ENCODE results near the gene MAFB.

Gene MAFB

DNA sequence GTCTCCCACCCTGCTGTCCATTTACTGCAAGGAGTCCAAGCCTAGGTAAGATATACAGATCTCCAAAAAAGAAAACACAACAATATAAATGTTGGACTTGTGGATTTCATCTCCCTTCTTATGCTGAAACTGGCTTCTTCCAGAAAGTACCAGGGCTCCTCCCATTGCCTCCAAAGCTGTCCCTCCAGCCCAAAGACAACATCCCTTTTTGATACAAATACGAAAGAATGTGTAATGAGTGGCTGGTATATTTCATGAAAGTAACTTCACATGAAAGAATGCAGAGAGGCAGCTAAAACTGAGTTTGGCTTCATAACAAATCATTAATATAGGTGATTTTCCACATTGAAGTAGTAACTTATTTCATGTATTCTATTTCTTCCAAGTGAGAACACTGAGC is 7.9 kb downstream of the MAFB start:
- DNase-seq (ENCODE audit: low read depth) = no peak

DNA sequence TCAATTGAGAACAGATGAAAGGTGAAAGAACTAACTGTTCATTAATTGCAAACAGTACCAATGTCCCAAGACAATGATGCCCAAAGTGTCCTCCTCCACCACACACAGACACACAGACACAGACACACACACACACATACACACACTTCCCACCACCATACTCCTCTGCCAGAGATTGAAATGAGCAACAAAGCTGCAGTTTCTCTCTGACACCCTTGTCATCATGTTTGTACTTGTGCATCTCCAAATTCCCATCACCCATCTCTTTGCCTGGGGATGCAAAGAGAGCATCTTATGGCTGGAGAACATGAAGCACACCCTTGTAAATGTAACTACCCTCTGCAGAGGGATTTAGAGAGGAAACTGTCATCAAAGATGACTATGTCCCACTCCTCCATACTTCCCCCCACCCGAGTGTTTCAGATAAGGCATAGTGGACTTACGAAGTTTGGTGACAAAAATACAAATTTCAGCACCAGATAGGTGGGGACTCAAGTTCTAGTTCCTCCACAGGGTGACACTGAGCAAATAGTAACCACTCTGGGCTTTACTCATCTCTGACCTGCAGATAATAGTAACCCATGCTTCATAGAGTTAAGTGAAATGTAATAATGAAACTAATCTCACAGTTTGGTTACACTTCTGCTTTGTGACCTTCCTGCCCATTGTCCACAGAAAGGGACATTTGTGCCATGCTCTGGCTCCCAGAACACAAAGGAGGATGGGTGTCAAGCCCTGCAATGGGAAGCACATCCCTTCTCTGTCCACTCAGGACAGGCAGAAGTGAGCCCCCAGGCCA is 8.7 kb downstream of the MAFB start:
- DNase-seq (ENCODE audit: low read depth) = no peak

DNA sequence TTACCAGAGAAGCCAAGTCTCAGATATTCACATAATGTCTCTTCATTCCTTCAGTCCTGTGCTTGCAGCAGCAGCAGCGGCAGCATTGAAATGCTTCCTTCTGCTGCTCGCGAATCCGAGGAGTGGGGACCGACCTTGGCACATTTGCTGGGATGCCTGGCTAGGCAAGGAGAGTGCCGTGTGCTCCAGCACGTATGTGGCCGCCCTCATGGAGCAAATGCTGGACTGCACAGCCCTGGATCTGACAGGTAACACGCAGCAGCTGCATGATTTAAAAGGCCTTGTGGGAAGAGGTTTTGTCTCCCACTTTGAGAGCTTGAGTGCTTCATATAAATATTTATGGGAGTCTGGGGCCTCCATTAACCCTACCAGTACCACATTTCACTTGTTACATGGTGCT is 9.9 kb downstream of the MAFB start:
- no peak for DNase-seq (ENCODE audit: low read depth)

DNA sequence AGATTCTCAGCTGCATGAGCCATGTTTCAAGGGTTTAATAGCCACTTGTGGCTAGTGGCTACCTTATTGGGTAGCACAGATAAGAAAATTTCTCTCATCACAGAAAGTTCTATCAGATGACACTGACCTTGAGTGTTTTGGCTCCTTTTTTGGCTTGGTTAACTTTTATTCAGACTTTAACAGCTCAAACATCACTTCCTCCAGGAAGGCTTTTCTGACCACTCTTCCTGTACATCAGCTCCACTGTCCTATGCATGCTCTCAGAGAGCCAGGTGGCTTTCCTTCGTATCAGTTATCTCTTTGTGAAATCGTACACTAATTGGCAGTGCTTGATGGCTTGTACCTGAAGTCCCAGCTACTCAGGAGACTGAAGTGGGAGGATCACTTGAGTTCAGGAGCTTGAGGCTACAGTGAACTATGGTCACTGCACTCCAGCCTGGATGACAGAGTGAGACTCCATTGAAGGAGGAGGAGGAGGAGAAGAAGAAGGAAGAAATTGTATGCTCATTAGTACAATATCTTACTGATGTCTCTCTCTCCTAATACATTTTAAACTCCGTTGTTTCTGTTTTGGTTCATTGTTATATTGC is 10.7 kb downstream of the MAFB start:
- DNase-seq (ENCODE audit: low read depth) = no peak

DNA sequence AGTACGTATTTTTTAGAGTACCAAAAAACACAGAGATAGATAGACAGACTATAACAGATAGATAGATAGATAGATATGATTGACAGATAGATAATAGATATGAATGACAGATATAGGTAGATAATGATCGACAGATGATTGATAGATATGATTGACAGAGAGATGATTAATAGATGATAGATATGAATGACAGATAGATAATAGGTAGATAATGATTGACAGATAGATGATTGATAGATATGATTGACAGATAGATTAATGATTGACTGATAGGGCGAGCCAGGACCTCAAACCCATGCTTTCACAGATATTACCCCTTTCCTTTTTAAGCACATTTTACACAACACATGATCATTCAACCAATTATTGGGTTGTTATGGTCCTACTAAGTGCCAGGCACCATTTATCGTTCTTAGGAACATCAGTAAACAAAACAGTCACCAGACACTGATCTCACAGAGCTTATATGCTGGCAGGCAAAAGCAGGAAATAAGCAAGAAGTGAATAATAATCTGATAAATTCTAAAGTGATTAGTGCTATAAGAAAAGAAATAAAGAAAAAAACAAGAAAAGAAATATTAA is 11.6 kb downstream of the MAFB start:
- DNase-seq (ENCODE audit: low read depth) = no peak

DNA sequence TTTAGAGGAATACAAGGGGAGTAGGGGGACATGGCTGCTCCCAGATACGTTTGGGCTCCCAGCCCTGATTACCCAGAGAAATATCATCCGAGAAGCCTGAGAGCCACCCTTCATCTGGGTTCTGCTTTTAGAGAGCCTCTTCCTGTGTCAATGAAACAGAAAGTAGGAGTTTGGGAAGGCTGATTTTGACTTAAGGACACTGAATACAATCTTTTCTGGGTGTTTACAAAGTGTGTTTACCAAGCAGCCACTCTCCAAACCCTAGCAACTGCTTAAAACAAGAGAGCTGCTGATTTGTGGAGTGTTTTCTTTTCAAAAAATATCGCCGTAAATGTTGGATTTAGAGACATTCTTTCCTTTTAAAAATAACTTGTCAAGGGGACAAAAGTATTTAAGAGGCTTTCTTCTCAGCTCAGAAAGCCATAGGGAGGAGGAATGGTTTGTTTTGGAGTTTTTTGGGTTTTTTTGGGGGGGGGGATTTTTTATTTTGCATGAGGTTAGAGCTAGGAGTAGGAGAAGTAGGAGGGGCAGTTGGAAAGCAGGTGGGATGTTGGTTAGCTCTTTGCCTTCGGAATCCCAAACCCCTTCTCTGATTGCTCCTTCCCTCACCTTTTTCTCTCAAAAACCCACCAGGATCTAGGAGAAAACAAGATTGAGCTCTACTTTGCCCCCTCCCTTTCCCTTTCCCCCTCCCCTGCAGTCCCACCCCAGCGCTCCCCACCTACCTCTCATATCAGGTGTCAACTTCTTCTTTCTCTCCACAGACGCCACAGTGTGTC is 12.4 kb downstream of the MAFB start:
- no peak for DNase-seq (ENCODE audit: low read depth)

DNA sequence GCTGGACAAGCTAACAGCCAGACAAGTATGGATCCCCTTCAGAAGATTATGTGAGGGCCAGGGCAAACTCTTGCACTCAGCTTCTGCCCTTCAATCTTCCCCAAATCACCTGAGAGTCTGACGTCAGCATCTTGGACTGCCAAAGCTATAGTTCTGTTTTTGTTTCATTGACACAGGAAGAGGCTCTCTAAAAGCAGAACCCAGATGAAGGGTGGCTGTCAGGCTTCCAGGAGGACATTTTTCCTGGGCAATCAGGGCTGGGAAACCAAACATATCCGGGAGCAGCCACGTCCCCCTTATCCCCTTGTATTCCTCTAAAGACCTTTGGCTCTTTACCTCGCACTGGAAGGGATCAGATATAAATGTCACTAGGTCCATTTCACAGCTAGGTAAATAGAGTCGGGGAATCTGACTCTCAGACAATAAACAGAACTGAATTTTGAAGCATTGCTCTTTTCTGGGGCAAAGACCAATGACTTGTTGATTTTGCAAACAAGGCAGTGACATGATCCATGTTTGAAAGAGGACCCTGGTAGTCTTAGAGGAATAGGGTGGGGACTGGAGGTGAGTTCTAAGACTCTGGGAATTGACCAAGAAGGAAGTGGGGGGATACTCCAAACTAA is 13.3 kb downstream of the MAFB start:
- DNase-seq (ENCODE audit: low read depth) = no peak

DNA sequence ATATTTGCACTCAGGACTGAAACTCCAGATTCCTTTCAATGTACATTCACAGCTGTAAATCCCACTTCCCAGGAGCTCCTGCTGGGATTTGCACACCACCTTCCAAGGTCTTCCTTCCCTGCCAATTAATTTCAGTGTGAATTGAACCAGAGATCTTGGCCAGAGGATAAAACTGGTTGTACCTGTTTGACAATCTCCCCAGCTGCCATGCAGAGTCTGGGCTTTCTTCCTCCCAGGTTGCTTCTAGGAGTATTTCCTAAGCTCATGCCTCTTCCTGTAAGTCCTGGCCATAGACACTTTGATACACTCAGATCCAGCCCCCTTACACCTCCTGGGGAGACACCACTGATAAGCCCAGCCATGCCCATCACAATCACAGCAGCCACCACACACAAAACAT is 15.6 kb downstream of the MAFB start:
- no peak for DNase-seq (ENCODE audit: low read depth)

DNA sequence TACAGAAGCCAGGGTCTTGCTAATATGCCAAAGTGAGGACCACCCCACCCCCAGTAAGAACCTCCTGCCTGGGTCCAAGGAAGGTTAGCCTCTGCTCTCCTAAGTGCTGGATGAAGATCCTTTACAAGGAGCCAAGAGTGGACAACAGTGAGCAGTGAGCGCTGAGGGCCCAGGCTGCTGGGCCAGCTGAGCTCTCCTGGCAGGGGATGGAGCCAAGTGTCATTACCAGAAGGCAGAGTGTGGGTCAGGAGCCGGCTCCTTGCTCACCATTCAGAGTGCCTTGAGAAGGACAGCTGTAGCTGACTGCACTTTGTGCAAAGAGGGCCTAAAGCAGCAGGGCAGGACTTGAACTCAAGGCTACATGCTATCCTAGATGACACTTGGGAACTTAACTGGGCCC is 16.9 kb downstream of the MAFB start:
- DNase-seq (ENCODE audit: low read depth) = no peak

DNA sequence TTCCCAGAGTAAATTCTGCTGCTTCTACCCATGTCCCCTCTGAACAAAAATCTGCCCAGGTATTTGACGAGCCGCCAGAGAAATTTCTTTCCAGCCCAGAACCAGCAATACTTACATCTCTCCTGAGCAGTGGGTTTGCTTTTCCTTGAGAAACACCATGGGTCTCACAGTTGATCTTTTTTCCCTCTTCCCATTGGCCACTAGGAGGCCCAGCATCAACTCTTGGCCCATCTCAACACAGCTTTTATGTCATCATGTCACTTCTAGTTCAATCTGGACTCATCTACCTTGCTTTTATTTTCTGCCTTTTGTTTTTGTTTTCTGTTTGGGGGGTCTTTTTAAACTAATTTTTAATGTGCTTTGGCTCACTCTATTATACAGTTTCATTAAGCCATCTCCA is 18.8 kb downstream of the MAFB start:
- DNase-seq (ENCODE audit: low read depth) = no peak

DNA sequence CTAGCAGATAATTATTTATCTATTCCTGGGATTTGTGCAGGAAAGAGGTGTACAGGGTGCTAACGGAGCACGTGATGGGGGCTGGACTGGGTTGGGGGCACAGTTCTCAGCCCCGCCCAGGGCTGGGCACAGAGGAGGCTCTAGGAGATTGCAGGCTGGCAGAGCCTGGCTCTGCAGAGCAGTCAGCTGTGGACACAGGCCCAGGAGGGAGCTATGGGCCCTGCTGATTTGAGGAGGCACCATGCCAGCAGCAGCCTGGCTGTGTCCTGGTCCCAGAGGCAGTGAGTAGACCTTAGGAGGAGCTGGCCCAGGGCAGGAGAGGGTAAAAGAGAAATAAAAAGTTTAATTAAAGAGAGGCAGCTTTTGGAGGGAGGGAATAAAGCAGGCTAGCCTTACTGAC is 19.3 kb downstream of the MAFB start:
- no peak for DNase-seq (ENCODE audit: low read depth)

DNA sequence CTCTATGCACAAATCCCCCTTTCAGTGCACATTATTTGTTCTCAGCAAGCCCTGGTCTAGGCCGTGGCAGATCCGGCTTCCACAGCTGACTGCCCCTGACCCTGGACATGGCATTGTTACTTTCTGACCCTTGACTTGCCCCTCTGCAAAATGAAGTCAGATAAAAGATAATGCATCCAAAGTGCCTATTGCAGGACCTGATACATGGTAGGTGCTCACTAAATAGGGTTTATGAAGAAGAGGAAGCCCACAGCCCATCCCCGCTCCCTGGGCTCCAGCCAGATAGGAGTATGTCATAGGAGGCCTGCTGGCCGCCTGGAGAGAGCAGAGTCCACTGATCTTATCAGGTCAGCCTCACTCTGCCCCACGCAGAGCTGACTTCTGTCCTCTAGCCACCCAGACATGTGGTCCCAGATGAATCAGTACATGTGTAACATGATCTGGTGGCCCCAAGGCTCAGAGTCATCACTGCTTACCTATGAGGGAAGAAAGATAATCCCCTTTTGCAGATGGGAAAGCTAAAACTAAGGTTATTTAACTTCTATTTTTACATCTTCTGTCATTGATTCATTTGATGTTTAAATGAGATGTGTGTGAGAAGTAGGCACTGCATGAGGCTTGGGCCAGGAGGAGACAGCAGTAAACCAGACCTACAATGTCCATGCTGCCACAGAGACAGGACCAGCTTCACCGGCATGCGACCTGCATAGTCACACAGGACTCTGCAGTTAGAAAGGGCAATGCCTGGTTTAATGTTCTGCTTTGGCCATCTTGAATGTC is 20.4 kb downstream of the MAFB start:
- no peak for DNase-seq (ENCODE audit: low read depth)

DNA sequence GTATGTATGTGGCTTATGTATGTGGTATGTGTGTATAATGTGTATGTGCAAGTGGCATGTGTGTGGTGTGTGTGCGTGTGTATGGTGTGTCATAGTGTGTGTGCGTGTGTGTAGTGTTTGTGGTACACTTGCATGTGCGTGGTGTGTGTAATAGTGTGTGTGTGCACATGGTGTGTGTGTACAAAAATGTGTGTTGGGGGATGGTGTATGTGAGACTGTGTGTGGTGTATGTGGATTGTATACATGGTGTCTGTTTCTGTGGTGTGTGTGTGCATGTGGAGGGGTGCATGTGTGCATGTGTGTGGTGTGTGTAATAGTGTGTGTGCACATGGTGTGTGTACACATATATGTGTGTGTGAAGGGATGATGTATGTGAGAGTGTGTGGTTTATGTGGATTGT is 21.5 kb downstream of the MAFB start:
- DNase-seq (ENCODE audit: low read depth) = no peak

DNA sequence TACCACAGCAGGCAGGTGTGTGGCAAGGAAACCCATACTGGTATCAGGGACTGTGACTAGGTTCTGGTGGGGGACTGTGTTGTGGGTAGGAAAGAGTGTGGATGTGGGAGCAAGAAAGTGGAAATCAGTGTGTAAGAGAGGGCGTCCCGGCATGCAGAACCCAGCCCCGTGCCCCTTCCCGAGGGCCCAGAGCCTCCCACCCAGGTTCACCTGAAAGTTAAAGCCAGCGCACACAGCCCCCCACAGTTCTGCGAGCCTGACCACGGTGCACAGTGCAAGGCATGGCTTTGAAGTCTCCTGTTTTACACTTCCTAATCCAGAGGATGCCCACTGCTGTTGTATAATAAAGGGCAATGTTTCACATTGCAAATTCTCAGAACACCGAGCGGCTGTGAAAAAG is 22.7 kb downstream of the MAFB start:
- no peak for DNase-seq (ENCODE audit: low read depth)

DNA sequence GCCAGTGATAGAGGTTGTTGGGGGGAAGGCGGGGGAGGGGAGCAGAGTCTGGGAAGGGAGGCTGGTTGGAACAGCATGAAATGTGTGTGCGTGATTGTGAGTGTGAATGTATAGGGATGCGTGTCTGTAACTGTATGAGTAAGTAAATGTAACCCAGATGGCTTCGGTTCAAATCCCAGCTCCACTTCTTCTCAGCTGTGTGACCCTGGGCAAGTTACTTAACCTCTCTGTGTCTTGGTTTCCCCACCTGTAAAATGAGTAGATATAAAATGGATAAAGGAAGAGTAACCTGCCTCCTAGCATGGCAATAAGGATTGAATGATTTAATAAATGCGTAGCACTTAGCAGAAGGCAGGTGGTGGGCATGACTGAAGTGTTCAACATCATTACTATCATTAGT is 24.1 kb downstream of the MAFB start:
- no peak for DNase-seq (ENCODE audit: low read depth)

DNA sequence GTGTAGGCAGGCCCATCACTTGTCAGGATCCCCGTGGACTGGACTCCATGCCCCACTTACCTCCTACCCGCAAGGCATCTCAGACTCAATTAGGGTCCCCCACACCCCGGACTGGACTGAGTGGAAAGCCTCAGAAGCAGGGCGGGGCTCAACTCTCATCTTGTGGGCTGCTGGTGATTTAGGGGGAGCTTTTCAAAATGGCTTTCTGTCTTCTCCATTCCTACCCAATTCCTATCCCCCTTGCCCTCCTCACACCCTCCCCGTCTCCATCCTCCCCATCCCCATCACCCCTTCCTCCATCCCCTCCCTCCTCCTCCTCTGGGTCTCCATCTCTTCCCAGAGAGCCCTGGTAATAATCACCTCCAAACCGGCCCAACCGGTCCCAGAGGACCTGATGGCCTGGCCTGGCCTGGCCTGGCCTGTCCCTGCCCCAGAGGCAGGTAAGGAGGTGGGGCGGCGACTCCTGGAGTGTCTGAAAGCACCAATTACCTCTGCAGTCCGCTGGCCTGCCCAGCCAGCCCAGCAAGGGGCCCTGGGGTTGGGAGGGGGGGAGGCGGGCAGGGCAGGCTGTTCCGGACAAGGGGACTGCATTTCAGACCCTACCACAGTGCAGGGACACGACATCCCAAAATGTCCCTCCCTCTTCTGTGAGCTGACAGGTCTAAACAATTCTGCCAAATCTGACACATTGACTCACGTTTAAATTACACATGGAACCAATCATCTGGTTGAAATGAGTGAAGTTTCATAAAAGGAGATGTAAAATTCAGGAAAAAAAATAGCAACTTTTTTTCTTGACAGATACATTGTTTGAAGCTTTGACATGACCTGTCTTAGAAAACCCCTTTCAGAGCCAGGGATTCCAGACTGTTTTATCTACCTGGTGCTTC is 24.8 kb downstream of the MAFB start:
- DNase-seq (ENCODE audit: low read depth) = no peak

DNA sequence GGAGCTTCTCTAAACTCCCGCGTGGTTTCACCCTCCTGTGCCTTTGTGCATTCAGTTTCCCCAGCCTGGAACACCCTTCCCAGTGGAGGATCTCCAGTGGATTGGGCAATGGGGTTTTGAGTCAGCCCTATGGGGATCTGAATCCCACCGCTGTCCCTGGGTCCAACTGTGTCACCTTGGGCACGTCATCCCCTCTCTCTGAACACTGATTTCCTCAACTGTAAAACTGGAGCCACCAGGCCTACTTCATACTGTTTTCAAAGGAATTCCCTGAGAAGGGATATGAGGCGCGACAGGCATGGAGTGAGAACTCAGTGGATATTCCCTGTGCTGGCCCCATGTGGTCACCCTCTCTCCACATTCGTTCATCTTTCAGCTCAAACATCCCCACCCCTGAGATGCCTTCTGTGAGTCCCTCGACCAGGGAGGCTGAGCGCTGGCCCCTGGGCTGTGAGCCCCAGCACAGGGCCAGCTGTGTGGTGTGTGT is 25.7 kb downstream of the MAFB start:
- DNase-seq (ENCODE audit: low read depth) = no peak

DNA sequence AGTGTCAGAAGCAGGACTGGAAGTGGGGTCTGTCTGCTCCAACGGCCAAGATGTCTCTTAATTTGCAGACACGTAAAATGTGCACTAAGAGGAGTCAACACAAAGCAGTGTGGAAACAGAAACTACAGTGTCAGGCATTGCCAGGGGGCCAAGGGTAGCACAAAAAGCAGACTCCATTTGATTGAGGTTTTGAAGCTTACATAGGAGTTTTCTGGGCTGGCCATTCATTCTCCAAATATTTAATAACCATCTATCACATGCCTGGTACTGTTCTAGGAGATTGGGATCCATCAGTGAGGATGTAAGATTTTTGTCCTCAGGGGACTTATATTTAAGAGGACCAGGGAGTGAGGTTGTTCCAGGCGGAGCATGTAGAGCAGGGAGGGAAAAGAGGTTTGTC is 29.5 kb downstream of the MAFB start:
- DNase-seq (ENCODE audit: low read depth) = no peak

DNA sequence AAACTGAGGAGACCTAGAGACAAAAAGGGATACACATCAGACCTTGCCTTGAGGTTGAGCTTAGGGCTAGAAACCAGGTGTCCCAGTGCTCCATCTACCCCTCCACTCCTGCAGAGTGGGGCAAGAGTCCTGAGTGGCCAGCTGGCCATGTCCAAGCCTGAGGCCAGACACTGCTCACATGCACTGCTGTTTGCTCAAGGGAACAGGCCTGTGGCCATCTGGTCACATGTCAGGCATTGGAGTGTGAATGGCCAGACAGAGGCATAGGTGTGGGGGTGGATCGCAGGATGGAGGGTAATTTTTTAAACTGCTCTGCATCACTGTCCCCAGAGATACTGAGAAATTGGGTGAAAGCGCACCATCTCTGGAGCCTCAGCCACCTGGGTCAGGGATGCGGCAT is 30.5 kb downstream of the MAFB start:
- no peak for DNase-seq (ENCODE audit: low read depth)

DNA sequence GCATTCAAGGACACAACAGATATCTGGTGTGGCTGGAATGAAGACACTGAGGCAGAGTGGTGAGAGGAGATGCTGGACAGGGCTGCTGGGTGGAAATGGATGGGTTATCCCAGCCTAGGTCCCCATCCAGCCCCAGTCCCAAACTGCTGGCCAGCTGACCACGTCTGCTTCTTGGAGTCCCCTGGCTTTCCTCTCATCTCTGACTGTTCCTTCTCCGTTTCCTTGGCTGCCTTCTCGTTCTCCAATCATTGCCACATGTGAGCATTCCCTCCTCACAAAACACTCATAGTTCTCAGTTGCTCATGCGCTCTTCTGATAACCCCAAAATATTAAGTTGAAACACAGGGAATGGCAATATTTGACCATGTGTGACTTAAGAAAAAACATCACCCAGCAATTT is 31.5 kb downstream of the MAFB start:
- DNase-seq (ENCODE audit: low read depth) = no peak

DNA sequence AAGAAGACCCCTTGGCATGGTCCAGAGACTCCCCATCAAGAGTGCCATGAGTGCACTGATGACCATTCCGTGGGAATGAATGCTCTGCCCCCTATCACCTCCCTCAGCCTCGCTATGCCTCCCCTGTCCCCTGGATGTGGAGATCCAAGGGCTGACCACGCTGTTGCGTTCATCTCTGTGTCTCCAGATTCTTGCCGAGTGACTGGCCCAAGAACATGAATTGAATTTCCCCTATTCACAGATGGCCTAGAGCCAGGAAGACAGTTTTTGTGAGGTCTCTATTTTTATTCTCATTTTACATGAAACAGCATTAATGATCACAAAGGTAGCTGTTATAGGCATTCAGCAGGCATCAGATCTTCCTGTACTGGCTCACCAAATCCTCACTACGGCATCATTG is 33.6 kb downstream of the MAFB start:
- DNase-seq (ENCODE audit: low read depth) = no peak
